Measurements from ENCODE around the gene BTBD17.

BTBD17 gene

GRCh38 chr17:74373838-74374606, 12.4 kb upstream of the BTBD17 start:
- no peak for TF ChIP-seq CTCF (IDR thresholded peaks at IDR 0.05)
- H3K27ac ChIP-seq: no peak overlapping the region
- H3K9me3 ChIP-seq: no peaks in the 10 kb centered on the region
- peaks cover 0 to 20% of the 10 kb centered on the region in 2 donors for H3K27me3 ChIP-seq
- intact Hi-C loops (cut with DNase I; ENCODE audit: low total_unique reads): no loop called here
- DNase-seq: no peak
- no peaks in the 10 kb centered on the region for H3K36me3 ChIP-seq
- H3K4me1 ChIP-seq: peaks cover 0 to 3% (median under 1%) of the 10 kb centered on the region in 4 donors
- H3K4me3 ChIP-seq: no peak overlapping the region

DNA sequence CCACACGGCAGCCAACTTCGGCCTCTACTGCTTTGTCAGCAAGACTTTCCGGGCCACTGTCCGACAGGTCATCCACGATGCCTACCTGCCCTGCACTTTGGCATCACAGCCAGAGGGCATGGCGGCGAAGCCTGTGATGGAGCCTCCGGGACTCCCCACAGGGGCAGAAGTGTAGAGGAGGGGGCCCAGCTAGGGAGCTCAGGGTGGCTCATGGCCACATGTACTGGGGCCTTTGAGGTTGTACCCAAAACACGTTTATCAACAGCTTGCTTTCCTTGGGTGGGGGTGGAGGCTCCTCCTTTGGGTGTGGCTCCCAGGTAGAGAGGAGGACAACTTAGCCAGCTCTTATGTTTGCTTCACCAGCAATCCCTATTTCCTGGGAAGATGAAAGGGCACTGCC, 10.8 kb upstream of the BTBD17 start:
- no peak for TF ChIP-seq CTCF (IDR thresholded peaks at IDR 0.05)
- intact Hi-C loops (cut with DNase I; ENCODE audit: low total_unique reads): no loop called here
- no peaks in the 10 kb centered on the region for H3K9me3 ChIP-seq
- H3K4me3 ChIP-seq: no peak overlapping the region
- peaks cover 0 to 6% (median 3%) of the 10 kb centered on the region in 4 donors for H3K4me1 ChIP-seq
- no peak overlapping the region for H3K27ac ChIP-seq
- H3K36me3 ChIP-seq: no peaks in the 10 kb centered on the region
- H3K27me3 ChIP-seq: peaks cover 0 to 35% of the 10 kb centered on the region in 2 donors
- DNase-seq: no peak

GRCh38 chr17:74371653-74372147, 10.0 kb upstream of the BTBD17 start:
- peaks cover 0 to 6% (median 3%) of the 10 kb centered on the region in 4 donors for H3K4me1 ChIP-seq
- no peaks in the 10 kb centered on the region for H3K36me3 ChIP-seq
- no peak overlapping the region for H3K27ac ChIP-seq
- DNase-seq: no peak
- H3K27me3 ChIP-seq: peaks cover 0 to 40% of the 10 kb centered on the region in 2 donors
- H3K9me3 ChIP-seq: no peaks in the 10 kb centered on the region
- H3K4me3 ChIP-seq: no peak overlapping the region
- no peak for TF ChIP-seq CTCF (IDR thresholded peaks at IDR 0.05)
- intact Hi-C loops (cut with DNase I; ENCODE audit: low total_unique reads): no loop called here

DNA sequence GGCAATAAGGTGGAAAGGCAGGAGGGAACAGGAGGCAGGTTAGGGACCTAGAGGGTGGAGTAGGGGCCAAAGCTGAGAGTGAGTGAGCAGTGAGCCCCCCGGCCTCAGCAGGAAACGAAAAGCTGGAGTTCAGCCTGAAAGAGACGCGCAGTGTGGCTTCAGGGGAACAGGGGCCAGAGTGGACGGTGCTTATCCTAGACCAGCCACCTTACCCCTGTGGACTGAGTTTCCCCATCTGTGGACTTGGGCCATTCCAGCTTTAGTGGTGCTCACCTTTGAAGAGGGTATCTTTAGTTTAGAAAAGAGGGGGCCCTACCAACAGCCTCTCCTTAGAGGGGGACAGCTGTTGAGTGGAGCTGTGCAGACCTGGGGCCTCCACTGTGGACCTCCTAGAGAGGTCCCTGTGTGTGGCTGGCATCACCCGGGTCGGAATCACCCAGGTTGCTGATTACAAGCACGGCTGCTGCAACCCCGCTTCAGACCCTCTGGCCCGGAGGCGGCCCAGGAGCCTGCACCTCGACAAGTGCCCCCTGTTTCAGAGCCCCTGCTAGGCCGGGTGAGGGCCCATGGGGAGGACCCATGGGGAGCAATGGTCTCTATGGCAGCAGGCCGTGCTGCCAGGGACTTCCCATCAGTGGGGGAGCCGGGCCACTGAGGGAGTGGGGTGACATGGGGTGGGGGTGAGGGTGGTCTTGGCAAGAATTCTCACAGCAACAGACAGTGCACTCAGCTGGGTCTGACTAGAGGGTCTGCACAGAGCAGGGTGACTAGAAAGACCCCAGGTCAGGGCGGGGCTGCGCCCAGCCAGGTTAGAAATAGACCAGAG, 8.2 kb upstream of the BTBD17 start:
- Histone ChIP-seq H3K9me3 (no peaks in the 10 kb centered on the region), H3K36me3 (no peaks in the 10 kb centered on the region), H3K27me3 (peaks cover 0 to 57% of the 10 kb centered on the region in 2 donors), H3K4me3 (no peak overlapping the region), H3K4me1 (peaks cover 0 to 6% (median 3%) of the 10 kb centered on the region in 4 donors), H3K27ac (no peak overlapping the region)
- TF ChIP-seq CTCF (IDR thresholded peaks at IDR 0.05): no peak
- no peak for DNase-seq
- intact Hi-C loops (cut with DNase I; ENCODE audit: low total_unique reads): no loop called here

GRCh38 chr17:74369221-74369620, 7.6 kb upstream of the BTBD17 start:
- intact Hi-C loops (cut with DNase I; ENCODE audit: low total_unique reads): no loop called here
- no peaks in the 10 kb centered on the region for H3K36me3 ChIP-seq
- no peaks in the 10 kb centered on the region for H3K9me3 ChIP-seq
- peaks cover 0 to 57% of the 10 kb centered on the region in 2 donors for H3K27me3 ChIP-seq
- no peak overlapping the region for H3K4me3 ChIP-seq
- no peak overlapping the region for H3K27ac ChIP-seq
- DNase-seq: peak in 1 of 2 donors; percentile 62
- no peak for TF ChIP-seq CTCF (IDR thresholded peaks at IDR 0.05)
- peaks cover 0 to 6% (median 3%) of the 10 kb centered on the region in 4 donors for H3K4me1 ChIP-seq

Measured in tibial artery (tissue), 4 donors.